ENCODE measurements around the gene RNF115. TPM values are rescaled to one million over a fixed set of nuclear protein-coding genes. Genes with fewer than 3 reads are reported as not detected.

The RNF115 gene
- total and polyA plus RNA-seq, 2 donors (not counting 3 experiments of a cell fraction or from before 2014, with no cell fraction given): 7.6 to 17.3 TPM

- Histone ChIP-seq H2AFZ (ENCODE audit: low read depth, low read length) (no peak overlapping the region), H3K4me2 (ENCODE audit: insufficient read depth, low read length) (no peak overlapping the region), H3K4me3 (replicated peaks in 1 of 3; ENCODE audit: insufficient read depth in 1 of 3, low read depth in 1 of 3, low read length in 3 of 3) (no peak overlapping the region), H3K27ac (ENCODE audit: insufficient read depth, low read depth, low read length) (no peak overlapping the region), H3K9ac (replicated peaks; ENCODE audit: extremely low read depth, insufficient read depth, low read length) (no peak overlapping the region), H3K4me1 (ENCODE audit: control insufficient read depth, extremely low read depth, insufficient read depth, low read length) (no peaks in the 10 kb centered on the region), H3K9me3 (replicated peaks; ENCODE audit: control insufficient read depth, insufficient read depth, low read length) (no peaks in the 10 kb centered on the region), H3K79me2 (ENCODE audit: control insufficient read depth, insufficient read depth, low read length) (no peaks in the 10 kb centered on the region), H3K27me3 (ENCODE audit: control insufficient read depth in 2 of 2, insufficient read depth in 2 of 2, low read length in 2 of 2) (no peaks in the 10 kb centered on the region), H3K9me1 (replicated peaks; ENCODE audit: control insufficient read depth, extremely low read depth, insufficient read depth, low read length) (no peaks in the 10 kb centered on the region), H4K20me1 (replicated peaks; ENCODE audit: control insufficient read depth, extremely low read depth, insufficient read depth, low read length) (no peaks in the 10 kb centered on the region), H3K36me3 (ENCODE audit: control insufficient read depth in 2 of 2, extremely low read depth in 1 of 2, insufficient read depth in 2 of 2, low read length in 2 of 2) (peaks cover 2 to 3% of the 10 kb centered on the region in 2 experiments)
- BruUV-seq (replicated peaks): no TSS peak
- no peak for FAIRE-seq
- dilution Hi-C loops (cut with MboI; ENCODE audit: extremely low pct_ligation_motif_present, low sequenced_read_pairs) (no loop called here), intact Hi-C loops (cut with micrococcal nuclease) (loop anchor here (10.0 kb wide), 1 partner anchor 66 kb away; the partner anchor contains the start of genes POLR3C and RNF115)
- no peak for DNase-seq (ENCODE audit: low read depth, low spot score)
- ChIA-PET POLR2A (no interaction called here), CTCF (interaction anchor here (0.8 to 2.3 kb wide), 5 partner anchors 10 to 67 kb away, joined by 3 to 6 read pairs (median 3); no protein-coding TSS in a partner anchor)
- TF ChIP-seq CTCF (IDR thresholded peaks at IDR 0.05; ENCODE audit: extremely low read depth in 1 of 2, insufficient read depth in 1 of 2, low read depth in 1 of 2, low read length in 2 of 2): no peak
- no peak for TF ChIP-seq MAX (IDR thresholded peaks at IDR 0.05; ENCODE audit: insufficient read depth, insufficient read length)
- no peak for TF ChIP-seq FOS (IDR thresholded peaks at IDR 0.05; ENCODE audit: borderline replicate concordance, insufficient read depth, low read length)
- no peak for TF ChIP-seq GATA2 (IDR thresholded peaks at IDR 0.05; ENCODE audit: insufficient read depth, insufficient read length, low read depth, low read length)
- no peak for TF ChIP-seq MYC (IDR thresholded peaks at IDR 0.05; ENCODE audit: low read depth, low read length)
- no peak for TF ChIP-seq EZH2 (IDR thresholded peaks at IDR 0.05; ENCODE audit: borderline replicate concordance, low read depth, low read length, severe bottlenecking)
- no peak for TF ChIP-seq POLR2AphosphoS5 (IDR thresholded peaks at IDR 0.05; ENCODE audit: insufficient read depth, low read depth, low read length)
- no peak for TF ChIP-seq JUN (IDR thresholded peaks at IDR 0.05; ENCODE audit: borderline replicate concordance, insufficient read depth, insufficient read length, low read depth)
- no peak for TF ChIP-seq POLR2A (IDR thresholded peaks at IDR 0.05; ENCODE audit: low read depth, low read length)
These were observed 65.3 kb downstream of the RNF115 start for GRCh38 chr1:145758575-145758974.
